ENCODE measurements around the gene PPARD.
"Not testable (repeated sequence)": the region's sequence is repeated elsewhere in the genome, so short reads cannot be mapped to it uniquely, and the experiment has no call there.

DNA sequence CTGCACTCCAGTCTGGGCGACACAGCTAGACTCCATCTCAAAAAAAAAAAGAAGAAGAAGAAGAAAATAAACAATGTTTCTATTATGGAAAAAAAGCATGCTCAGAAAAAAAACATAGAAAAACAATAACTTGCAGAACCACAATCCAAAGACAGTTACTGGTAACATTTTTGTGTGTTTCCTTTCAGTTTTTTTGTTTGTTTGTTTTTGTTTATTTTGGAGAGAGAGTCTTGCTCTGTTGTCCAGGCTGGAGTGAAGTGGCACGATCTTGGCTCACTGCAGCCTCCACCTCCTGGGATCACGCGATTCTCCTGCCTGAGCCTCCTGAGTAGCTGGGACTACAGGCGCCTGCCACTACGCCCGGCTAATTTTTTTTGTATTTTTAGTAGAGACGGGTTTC, 13.4 kb upstream of the PPARD start:
- TF ChIP-seq, protein P1, sequence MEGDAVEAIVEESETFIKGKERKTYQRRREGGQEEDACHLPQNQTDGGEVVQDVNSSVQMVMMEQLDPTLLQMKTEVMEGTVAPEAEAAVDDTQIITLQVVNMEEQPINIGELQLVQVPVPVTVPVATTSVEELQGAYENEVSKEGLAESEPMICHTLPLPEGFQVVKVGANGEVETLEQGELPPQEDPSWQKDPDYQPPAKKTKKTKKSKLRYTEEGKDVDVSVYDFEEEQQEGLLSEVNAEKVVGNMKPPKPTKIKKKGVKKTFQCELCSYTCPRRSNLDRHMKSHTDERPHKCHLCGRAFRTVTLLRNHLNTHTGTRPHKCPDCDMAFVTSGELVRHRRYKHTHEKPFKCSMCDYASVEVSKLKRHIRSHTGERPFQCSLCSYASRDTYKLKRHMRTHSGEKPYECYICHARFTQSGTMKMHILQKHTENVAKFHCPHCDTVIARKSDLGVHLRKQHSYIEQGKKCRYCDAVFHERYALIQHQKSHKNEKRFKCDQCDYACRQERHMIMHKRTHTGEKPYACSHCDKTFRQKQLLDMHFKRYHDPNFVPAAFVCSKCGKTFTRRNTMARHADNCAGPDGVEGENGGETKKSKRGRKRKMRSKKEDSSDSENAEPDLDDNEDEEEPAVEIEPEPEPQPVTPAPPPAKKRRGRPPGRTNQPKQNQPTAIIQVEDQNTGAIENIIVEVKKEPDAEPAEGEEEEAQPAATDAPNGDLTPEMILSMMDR (IDR thresholded peaks at IDR 0.05) = not testable (repeated sequence)
- TF ChIP-seq POLR2A (IDR thresholded peaks at IDR 0.05) = not testable (repeated sequence)

Measured in thyroid gland (tissue), 4 donors.